OCI-LY7 (cell line): ENCODE data around the gene ARHGEF4. TPM values are rescaled to one million over a fixed set of nuclear protein-coding genes. Genes with fewer than 3 reads are reported as not detected.

Experiments used
- BruUV-seq: library from RNA; stranded (reverse); fragments of 400-500 nt; replicated peaks from 2 replicates; lab custom pipeline; 2021; lab: Mats Ljungman, UMichigan
- CTCF ChIA-PET: fragments of 300-600 bp; sonication (Branson Sonifier 250); formaldehyde crosslinking; loops from one replicate; lab custom pipeline; 2022; ENCODE audit warnings: antibody characterized with exemption; ENCODE audit not compliant: unreplicated experiment; lab: Charles Lee
- POLR2A ChIA-PET: fragments of 300-600 bp; sonication (Branson Sonifier 250); formaldehyde crosslinking; loops from one replicate; lab custom pipeline; 2022; ENCODE audit warnings: antibody characterized with exemption; lab: Charles Lee
- DNase-seq: peaks from one replicate; pipeline ENCODE4 v3.0.0-alpha.2; 2015; ENCODE audit warnings: low spot score
- H2AFZ ChIP-seq: fragments of 200-600 bp; sonication (generic), shearing (Covaris generic); 2 replicates; pipeline ENCODE4 v1.6.1; 2014; ENCODE audit warnings: mild to moderate bottlenecking, antibody characterized with exemption, low read length, moderate library complexity
- H3K27ac ChIP-seq: fragments of 200-600 bp; sonication (generic); 2 replicates; pipeline ENCODE4 v1.5.1; 2014; ENCODE audit warnings: mixed run types, low read depth, mild to moderate bottlenecking, moderate library complexity, low read length, inconsistent platforms; ENCODE audit not compliant: poor library complexity, severe bottlenecking
- H3K36me3 ChIP-seq: fragments of 200-600 bp; sonication (generic); 2 replicates; pipeline ENCODE4 v1.6.1; 2014; ENCODE audit warnings: mild to moderate bottlenecking, antibody characterized with exemption, low read length, moderate library complexity, mixed read lengths; ENCODE audit not compliant: insufficient read depth
- H3K4me1 ChIP-seq: fragments of 200-600 bp; sonication (generic); 2 replicates; pipeline ENCODE4 v1.5.1; 2014; ENCODE audit warnings: mild to moderate bottlenecking, low read length; ENCODE audit not compliant: insufficient read depth, poor library complexity, severe bottlenecking
- H3K4me2 ChIP-seq: fragments of 200-600 bp; sonication (generic); 2 replicates; pipeline ENCODE4 v1.6.1; 2014; ENCODE audit warnings: mild to moderate bottlenecking, low read length
- H3K4me3 ChIP-seq: fragments of 200-600 bp; sonication (generic); 2 replicates; pipeline ENCODE4 v1.5.1; 2014; ENCODE audit warnings: mild to moderate bottlenecking, low read depth, low read length; ENCODE audit not compliant: poor library complexity, severe bottlenecking
- H3K79me2 ChIP-seq: fragments of 200-600 bp; sonication (generic); 2 replicates; pipeline ENCODE4 v1.6.1; 2016; ENCODE audit warnings: low read depth, mild to moderate bottlenecking, low read length, moderate library complexity, mixed read lengths; ENCODE audit not compliant: insufficient read depth
- H3K9me2 ChIP-seq: fragments of 200-600 bp; sonication (generic); 2 replicates; pipeline ENCODE4 v1.6.1; 2016; ENCODE audit warnings: mild to moderate bottlenecking, low read length, mixed read lengths; ENCODE audit not compliant: insufficient read depth
- H3K9me3 ChIP-seq: fragments of 200-600 bp; sonication (generic); 2 replicates; pipeline ENCODE4 v1.6.1; 2014; ENCODE audit warnings: mild to moderate bottlenecking, mixed run types, low read length, mixed read lengths
- H4K20me1 ChIP-seq: fragments of 200-600 bp; sonication (generic); 2 replicates; pipeline ENCODE4 v1.6.1; 2014; ENCODE audit warnings: mild to moderate bottlenecking, antibody characterized with exemption, low read length, moderate library complexity, mixed read lengths; ENCODE audit not compliant: insufficient read depth
- CTCF ChIP-seq: fragments of 200-600 bp; sonication (generic); conservative IDR thresholded peaks from 2 replicates; pipeline ENCODE4 v1.5.1; 2014; ENCODE audit warnings: mild to moderate bottlenecking, antibody characterized with exemption, low read length, moderate library complexity, mixed read lengths
- EZH2phosphoT487 ChIP-seq: fragments of 200-600 bp; sonication (generic); IDR thresholded peaks from 2 replicates; pipeline ENCODE4 v1.6.1; 2018; ENCODE audit warnings: low read depth, borderline replicate concordance, mild to moderate bottlenecking, mixed run types, antibody characterized with exemption, low read length, moderate library complexity, mixed read lengths
- intact Hi-C: fragments of 100-400 bp; cut with micrococcal nuclease; formaldehyde crosslinking; loops from one replicate; pipeline ENCODE4 v1.10.0; 2022; ENCODE audit not compliant: unreplicated experiment
- total RNA-seq, 2 experiments: library from RNA; depleted of rRNA in 1 of 2; stranded (reverse); fragments of >200 nt in 1 of 2; shearing (Covaris generic) in 1 of 2; gene quantifications; 2 replicates each; pipeline ENCODE4 v1.2.3, GENCODE V29; 2014 to 2022

Gene ARHGEF4
- total RNA-seq, 2 experiments from 2014 or later: 1.1 to 1.7 TPM

DNA sequence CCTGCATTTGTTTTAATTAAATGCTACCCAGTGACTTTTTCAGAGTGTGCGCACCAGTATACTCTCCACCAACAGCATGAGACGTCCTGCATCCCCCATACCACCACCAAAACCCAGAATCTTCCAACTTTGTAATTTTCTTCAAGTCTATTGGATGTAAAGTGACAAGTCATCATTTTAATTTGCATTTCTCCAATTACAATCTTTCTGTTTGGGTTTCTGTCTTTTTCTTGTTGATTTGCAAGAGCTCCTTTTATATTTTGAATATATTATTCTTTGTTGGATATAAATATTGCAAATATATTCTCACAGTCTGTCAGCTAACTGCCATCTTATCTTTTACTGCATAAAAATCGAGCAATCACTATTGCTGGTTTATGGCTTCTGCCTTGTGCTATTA lies 160.0 kb downstream of the ARHGEF4 start:
- DNase-seq: no peak
- Histone ChIP-seq H3K4me3 (no peak overlapping the region), H3K27ac (no peak overlapping the region), H3K4me1 (no peaks in the 10 kb centered on the region), H3K4me2 (no peak overlapping the region), H4K20me1 (no peaks in the 10 kb centered on the region), H3K9me3 (no peaks in the 10 kb centered on the region), H3K9me2 (no peaks in the 10 kb centered on the region), H2AFZ (no peak overlapping the region), H3K36me3 (no peaks in the 10 kb centered on the region), H3K79me2 (no peaks in the 10 kb centered on the region)
- POLR2A ChIA-PET: interaction anchor here (0.7 kb wide), 2 partner anchors 64 to 70 kb away, joined by 3 read pairs; no protein-coding TSS in a partner anchor
- TF ChIP-seq CTCF (no peak), EZH2phosphoT487 (no peak)
- CTCF ChIA-PET: no interaction called here
- no TSS peak for BruUV-seq
- intact Hi-C loops: no loop called here

GRCh38 chr2:130997198-130997597 lies 160.5 kb downstream of the ARHGEF4 start:
- intact Hi-C loops: no loop called here
- CTCF ChIA-PET: no interaction called here

More at GRCh38 chr2:130997198-130997597, 160.5 kb downstream of the ARHGEF4 start:
- Histone ChIP-seq H3K27ac (no peak overlapping the region), H3K36me3 (no peaks in the 10 kb centered on the region), H3K4me3 (no peak overlapping the region), H3K4me2 (no peak overlapping the region), H4K20me1 (no peaks in the 10 kb centered on the region), H3K79me2 (no peaks in the 10 kb centered on the region), H3K4me1 (no peaks in the 10 kb centered on the region), H2AFZ (no peak overlapping the region), H3K9me2 (no peaks in the 10 kb centered on the region), H3K9me3 (no peaks in the 10 kb centered on the region)
- POLR2A ChIA-PET: interaction anchor here (0.7 kb wide), 2 partner anchors 65 to 71 kb away, joined by 3 read pairs; no protein-coding TSS in a partner anchor
- TF ChIP-seq CTCF (no peak), EZH2phosphoT487 (no peak)
- no peak for DNase-seq
- no TSS peak for BruUV-seq
